Neural progenitor cell (in vitro differentiated cells): ENCODE measurements around the gene TTC23L.

Experiments
- CTCF ChIP-seq: fragments of 200-600 bp; sonication (generic); IDR thresholded peaks from 2 replicates; pipeline ENCODE4 v1.5.1; 2017; ENCODE audit warnings: antibody characterized with exemption, mild to moderate bottlenecking
- EZH2 ChIP-seq: fragments of 200-600 bp; sonication (generic); IDR thresholded peaks from 2 replicates; pipeline ENCODE4 v1.6.1; 2017; ENCODE audit warnings: antibody characterized with exemption, mild to moderate bottlenecking, moderate library complexity
- EZH2phosphoT487 ChIP-seq: fragments of 200-600 bp; sonication (generic); IDR thresholded peaks from 2 replicates; pipeline ENCODE4 v1.6.1; 2017; ENCODE audit warnings: antibody characterized with exemption

- TF ChIP-seq CTCF = no peak
- no peak for TF ChIP-seq EZH2
- no peak for TF ChIP-seq EZH2phosphoT487
Measured at GRCh38 chr5:34868791-34869190, 29.8 kb downstream of the TTC23L start.
